ENCODE data around the gene ELMO1. TPM values are rescaled to one million over a fixed set of nuclear protein-coding genes. Genes with fewer than 3 reads are reported as not detected.
A peak's percentile ranks its signal among the peaks of the same experiment; 100 is the strongest.

Gene ELMO1
- total and polyA plus RNA-seq, 2 of the 13 experiments (the other 11 are each of a cell fraction or from before 2014, with no cell fraction given) = 0.11 to 0.17 TPM

DNA sequence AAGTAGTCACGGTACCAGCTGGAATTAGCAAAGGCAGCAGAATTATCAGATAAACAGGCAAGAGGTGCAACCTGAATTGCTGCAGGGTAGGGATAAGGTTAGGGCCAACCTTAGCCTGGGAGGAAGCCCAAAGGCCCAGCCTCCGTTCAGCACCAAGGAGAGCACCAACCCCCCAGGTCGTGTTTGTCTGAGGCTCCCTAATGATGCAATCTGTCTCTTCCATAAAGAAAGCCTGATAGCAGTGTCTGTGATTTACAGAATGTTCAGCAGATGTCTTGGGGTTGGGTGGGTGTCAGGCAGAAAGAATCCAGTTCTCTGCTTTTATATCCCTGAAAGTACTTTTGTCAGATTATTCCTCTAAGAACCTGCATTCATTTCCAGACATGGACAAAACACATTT lies 396.0 kb downstream of the ELMO1 start (continued):
- TF ChIP-seq ZNF318 (CRISPR knock-in tag; IDR thresholded peaks at IDR 0.05) (no peak), FOXA1 (IDR thresholded peaks at IDR 0.05) (no peak), FOXA1 (CRISPR knock-in tag; IDR thresholded peaks at IDR 0.05) (peak; percentile 30), ZNF652 (CRISPR knock-in tag; IDR thresholded peaks at IDR 0.05; ENCODE audit: borderline replicate concordance, low read depth) (no peak), HNRNPL (IDR thresholded peaks at IDR 0.05; ENCODE audit: low read depth, low read length) (no peak), SNRNP70 (IDR thresholded peaks at IDR 0.05; ENCODE audit: low read depth, low read length) (no peak), GPBP1L1 (CRISPR knock-in tag; IDR thresholded peaks at IDR 0.05) (no peak), HMGXB4 (CRISPR knock-in tag; IDR thresholded peaks at IDR 0.05; ENCODE audit: borderline replicate concordance in 1 of 2, low read depth in 1 of 2) (no peak), ZNF205 (CRISPR knock-in tag; IDR thresholded peaks at IDR 0.05) (no peak), KLF9 (CRISPR knock-in tag; IDR thresholded peaks at IDR 0.05; ENCODE audit: low read depth) (0 out of 2 replicates have a peak, but pooled peaks have one; percentile 46), PAF1 (CRISPR knock-in tag; IDR thresholded peaks at IDR 0.05) (no peak), ZFP36L2 (CRISPR knock-in tag; IDR thresholded peaks at IDR 0.05) (0 out of 2 replicates have a peak, but pooled peaks have one; percentile 75), ZNF772 (CRISPR knock-in tag; IDR thresholded peaks at IDR 0.05) (peak; percentile 78; the same call in 1 of the 2 replicates)
- TF ChIP-seq, protein P1, sequence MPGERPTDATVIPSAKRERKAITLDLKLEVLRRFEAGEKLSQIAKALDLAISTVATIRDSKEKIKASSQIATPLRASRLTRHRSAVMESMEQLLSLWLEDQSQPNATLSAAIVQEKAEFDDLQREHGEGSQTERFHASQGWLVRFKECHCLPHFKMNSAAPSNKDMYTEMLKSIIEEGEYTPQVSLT (CRISPR knock-in tag; IDR thresholded peaks at IDR 0.05; ENCODE audit: borderline replicate concordance, low read depth) = no peak
- TF ChIP-seq, protein P2, sequence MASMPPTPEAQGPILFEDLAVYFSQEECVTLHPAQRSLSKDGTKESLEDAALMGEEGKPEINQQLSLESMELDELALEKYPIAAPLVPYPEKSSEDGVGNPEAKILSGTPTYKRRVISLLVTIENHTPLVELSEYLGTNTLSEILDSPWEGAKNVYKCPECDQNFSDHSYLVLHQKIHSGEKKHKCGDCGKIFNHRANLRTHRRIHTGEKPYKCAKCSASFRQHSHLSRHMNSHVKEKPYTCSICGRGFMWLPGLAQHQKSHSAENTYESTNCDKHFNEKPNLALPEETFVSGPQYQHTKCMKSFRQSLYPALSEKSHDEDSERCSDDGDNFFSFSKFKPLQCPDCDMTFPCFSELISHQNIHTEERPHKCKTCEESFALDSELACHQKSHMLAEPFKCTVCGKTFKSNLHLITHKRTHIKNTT (CRISPR knock-in tag; IDR thresholded peaks at IDR 0.05) = no peak
- TF ChIP-seq, protein P3, sequence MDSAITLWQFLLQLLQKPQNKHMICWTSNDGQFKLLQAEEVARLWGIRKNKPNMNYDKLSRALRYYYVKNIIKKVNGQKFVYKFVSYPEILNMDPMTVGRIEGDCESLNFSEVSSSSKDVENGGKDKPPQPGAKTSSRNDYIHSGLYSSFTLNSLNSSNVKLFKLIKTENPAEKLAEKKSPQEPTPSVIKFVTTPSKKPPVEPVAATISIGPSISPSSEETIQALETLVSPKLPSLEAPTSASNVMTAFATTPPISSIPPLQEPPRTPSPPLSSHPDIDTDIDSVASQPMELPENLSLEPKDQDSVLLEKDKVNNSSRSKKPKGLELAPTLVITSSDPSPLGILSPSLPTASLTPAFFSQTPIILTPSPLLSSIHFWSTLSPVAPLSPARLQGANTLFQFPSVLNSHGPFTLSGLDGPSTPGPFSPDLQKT (CRISPR knock-in tag; IDR thresholded peaks at IDR 0.05; ENCODE audit: borderline replicate concordance) = no peak

All from HepG2 (cell line).